GM18505 (cell line): ENCODE results near the gene MTAP.

Source experiments
- ATAC-seq: cut with Tn5 transposase; IDR thresholded peaks from one replicate; pipeline ENCODE4 v1.9.1; 2021; ENCODE audit not compliant: unreplicated experiment
- POLR2A ChIP-seq: IDR thresholded peaks from 4 replicates; pipeline ENCODE4 v1.6.1; 2011; ENCODE audit warnings: borderline replicate concordance; ENCODE audit not compliant: insufficient read depth, insufficient read length; ENCODE audit errors: extremely low read depth

MTAP gene

GRCh38 chr9:21848615-21849014 is 46.2 kb downstream of the MTAP start:
- no peak for ATAC-seq
- TF ChIP-seq POLR2A = no peak

- peak; percentile 99 for ATAC-seq
Measured at GRCh38 chr9:21852754-21853153, 50.3 kb downstream of the MTAP start.

GRCh38 chr9:21853414-21853813 is 51.0 kb downstream of the MTAP start:
- ATAC-seq = no peak
- TF ChIP-seq POLR2A = no peak

More at GRCh38 chr9:21852754-21853153, 50.3 kb downstream of the MTAP start:
- TF ChIP-seq POLR2A = no peak

GRCh38 chr9:21854119-21854518 is 51.7 kb downstream of the MTAP start:
- no peak for ATAC-seq
- TF ChIP-seq POLR2A = no peak

GRCh38 chr9:21854594-21854993 is 52.2 kb downstream of the MTAP start:
- no peak for ATAC-seq
- no peak for TF ChIP-seq POLR2A

GRCh38 chr9:21856301-21857094 is 54.1 kb downstream of the MTAP start:
- no peak for TF ChIP-seq POLR2A
- ATAC-seq = no peak

GRCh38 chr9:21862871-21863270 is 60.4 kb downstream of the MTAP start:
- no peak for TF ChIP-seq POLR2A
- no peak for ATAC-seq

- TF ChIP-seq POLR2A = no peak
- ATAC-seq = no peak
Measured at GRCh38 chr9:21864505-21864904, 62.1 kb downstream of the MTAP start.

- TF ChIP-seq POLR2A = no peak
- ATAC-seq = no peak
Measured at GRCh38 chr9:21866302-21866701, 63.9 kb downstream of the MTAP start.

- no peak for ATAC-seq
Measured at GRCh38 chr9:21871256-21871975, 69.0 kb downstream of the MTAP start.

GRCh38 chr9:21872696-21873095 is 70.3 kb downstream of the MTAP start:
- TF ChIP-seq POLR2A = no peak
- ATAC-seq = no peak

More at GRCh38 chr9:21871256-21871975, 69.0 kb downstream of the MTAP start:
- TF ChIP-seq POLR2A = no peak

- no peak for TF ChIP-seq POLR2A
- no peak for ATAC-seq
Measured at GRCh38 chr9:21873540-21874221, 71.2 kb downstream of the MTAP start.

GRCh38 chr9:21875893-21876292 is 73.5 kb downstream of the MTAP start:
- no peak for ATAC-seq
- no peak for TF ChIP-seq POLR2A

- ATAC-seq = no peak
- TF ChIP-seq POLR2A = no peak
Measured at GRCh38 chr9:21883642-21884041, 81.2 kb downstream of the MTAP start.

GRCh38 chr9:21889673-21890072 is 87.2 kb downstream of the MTAP start:
- no peak for TF ChIP-seq POLR2A
- ATAC-seq = no peak
